HepG2 (cell line): ENCODE measurements around the gene CUL4B. TPM values are rescaled to one million over a fixed set of nuclear protein-coding genes. Genes with fewer than 3 reads are reported as not detected.

Experiments
- ATAC-seq: fragments of 200-7000 bp; cut with Tn5 transposase; 3 replicates; pipeline ENCODE4 v1.9.1; 2020; ENCODE audit warnings: mild to moderate bottlenecking, moderate library complexity
- BruUV-seq: library from RNA; stranded (reverse); fragments of 400-500 nt; replicated peaks from 2 replicates; lab custom pipeline; 2021; lab: Mats Ljungman, UMichigan
- CTCF ChIA-PET: fragments of 300-600 bp; formaldehyde crosslinking; extraction: SDS; loops from one replicate; lab custom pipeline; 2021; ENCODE audit warnings: low total read pairs, inconsistent platforms, low intra/inter-chr PET ratio; lab: Yijun Ruan, JAX
- POLR2A ChIA-PET: fragments of 350-600 bp; sonication (Branson Sonifier 250); formaldehyde crosslinking; loops from one replicate; lab custom pipeline; 2020; ENCODE audit warnings: antibody characterized with exemption, inconsistent platforms; lab: Yijun Ruan, JAX
- DNase-seq: peaks from one replicate; pipeline ENCODE4 v3.0.0-alpha.2; 2015; ENCODE audit warnings: low spot score
- FAIRE-seq: peaks from 3 replicates; lab custom pipeline; 2011; peaks lifted over from hg19 to GRCh38; lab: Jason Lieb, UNC
- H2AFZ ChIP-seq: one replicate; pipeline ENCODE4 v1.6.1; 2011; ENCODE audit warnings: low read length, inconsistent platforms
- H3K27ac ChIP-seq: fragments of 300-600 bp; 3 replicates; pipeline ENCODE4 v1.8.0; 2011; ENCODE audit warnings: mixed run types, mild to moderate bottlenecking, mixed read lengths, low read length, inconsistent platforms; ENCODE audit not compliant: insufficient read depth; ENCODE audit errors: extremely low read length
- H3K27me3 ChIP-seq, 2 experiments: fragments of 200-600 bp in 1 of 2; 2 replicates in 1 of 2; 3 replicates in 1 of 2; pipeline versions ENCODE4 v1.6.0 to v1.8.0; 2011; ENCODE audit warnings: low read length in 2 of 2, mild to moderate bottlenecking in 2 of 2, moderate library complexity in 2 of 2, inconsistent platforms in 1 of 2; ENCODE audit not compliant: insufficient read depth in 2 of 2, control insufficient read depth in 1 of 2
- H3K36me3 ChIP-seq, 2 experiments: fragments of 200-600 bp in 1 of 2; replicated peaks in 1 of 2; 2 replicates in 1 of 2; 3 replicates in 1 of 2; pipeline versions ENCODE4 v1.5.1 to v1.8.0; 2011; ENCODE audit warnings: low read length in 2 of 2, inconsistent platforms in 1 of 2; ENCODE audit not compliant: insufficient read depth in 2 of 2, control insufficient read depth in 1 of 2
- H3K4me1 ChIP-seq: 2 replicates; pipeline ENCODE4 v1.5.1; 2012; ENCODE audit warnings: low read length, inconsistent platforms; ENCODE audit not compliant: insufficient read depth
- H3K4me2 ChIP-seq: 2 replicates; pipeline ENCODE4 v1.6.0; 2011; ENCODE audit warnings: low read depth, low read length, inconsistent platforms
- H3K4me3 ChIP-seq, 3 experiments: fragments of 200-600 bp in 1 of 3; sonication (generic), shearing (Covaris generic) in 1 of 3; replicated peaks in 1 of 3; 2 replicates each; pipeline ENCODE4 v1.5.1; 2011 to 2016; ENCODE audit warnings: low read length in 3 of 3, inconsistent platforms in 2 of 3, low read depth in 2 of 3, mild to moderate bottlenecking in 2 of 3, control low read depth in 1 of 3, mixed read lengths in 1 of 3; ENCODE audit not compliant: insufficient read depth in 1 of 3
- H3K79me2 ChIP-seq: one replicate; pipeline ENCODE4 v1.6.1; 2011; ENCODE audit warnings: low read length, inconsistent platforms; ENCODE audit not compliant: insufficient read depth
- H3K9ac ChIP-seq: 2 replicates; pipeline ENCODE4 v1.6.0; 2011; ENCODE audit warnings: mild to moderate bottlenecking, low read depth, low read length, inconsistent platforms; ENCODE audit not compliant: insufficient read depth
- H3K9me3 ChIP-seq: 2 replicates; pipeline ENCODE4 v1.5.1; 2012; ENCODE audit warnings: mild to moderate bottlenecking, low read length
- H4K20me1 ChIP-seq: 2 replicates; pipeline ENCODE4 v1.6.0; 2011; ENCODE audit warnings: inconsistent platforms, mild to moderate bottlenecking, low read length, moderate library complexity; ENCODE audit not compliant: insufficient read depth
- ASH2L ChIP-seq: fragments of 300-600, 200-600 bp; sonication (generic); IDR thresholded peaks from 2 replicates; pipeline ENCODE4 v1.7.0; 2017; ENCODE audit warnings: low read depth, mild to moderate bottlenecking, moderate library complexity, mixed read lengths, low read length; ENCODE audit not compliant: insufficient read length
- ATF7-NPFF ChIP-seq: sonication (generic); formaldehyde crosslinking; IDR thresholded peaks from 2 replicates; pipeline ENCODE4 v1.8.1; 2023; ENCODE audit warnings: mild to moderate bottlenecking, low read depth, missing genetic modification reagents, moderate library complexity
- CTCF ChIP-seq: sonication (generic); formaldehyde crosslinking; IDR thresholded peaks from 2 replicates; pipeline ENCODE4 v1.5.0; 2020; ENCODE audit warnings: mild to moderate bottlenecking, missing genetic modification reagents, moderate library complexity
- SALL1 ChIP-seq: sonication (generic); formaldehyde crosslinking; IDR thresholded peaks from 2 replicates; pipeline ENCODE4 v1.8.0; 2022; ENCODE audit warnings: mild to moderate bottlenecking, missing genetic modification reagents
- SMC3 ChIP-seq: IDR thresholded peaks from 2 replicates; pipeline ENCODE4 v1.6.1; 2011; ENCODE audit warnings: low read length, improper control_type of control experiment
- STAG1 ChIP-seq: sonication (generic); formaldehyde crosslinking; IDR thresholded peaks from 2 replicates; pipeline ENCODE4 v1.4.0; 2020; ENCODE audit warnings: missing genetic modification reagents
- TEAD2 ChIP-seq: sonication (generic); formaldehyde crosslinking; IDR thresholded peaks from 2 replicates; pipeline ENCODE4 v1.9.0; 2021; ENCODE audit warnings: missing genetic modification reagents
- ZEB1 ChIP-seq: IDR thresholded peaks from 2 replicates; pipeline ENCODE4 v1.6.1; 2012; ENCODE audit warnings: mild to moderate bottlenecking, low read depth, inconsistent platforms; ENCODE audit not compliant: insufficient replicate concordance
- ZFYVE20 ChIP-seq: sonication (generic); formaldehyde crosslinking; IDR thresholded peaks from 2 replicates; pipeline ENCODE4 v1.8.0; 2023; ENCODE audit warnings: low read depth, mild to moderate bottlenecking, moderate library complexity, missing genetic modification reagents, borderline replicate concordance
- ZNF24 ChIP-seq: fragments of 450-650 bp; IDR thresholded peaks from 2 replicates; pipeline ENCODE4 v1.6.1; 2017; ENCODE audit warnings: antibody characterized with exemption, mild to moderate bottlenecking
- ZNF354B ChIP-seq: sonication (generic); formaldehyde crosslinking; IDR thresholded peaks from 2 replicates; pipeline ENCODE4 v1.8.0; 2022; ENCODE audit warnings: mild to moderate bottlenecking, missing genetic modification reagents
- ZNF577 ChIP-seq: sonication (generic); formaldehyde crosslinking; IDR thresholded peaks from 2 replicates; pipeline ENCODE4 v1.4.0; 2020; ENCODE audit warnings: mild to moderate bottlenecking, low read depth, missing genetic modification reagents, borderline replicate concordance
- ZNF713 ChIP-seq: sonication (generic); formaldehyde crosslinking; IDR thresholded peaks from 2 replicates; pipeline ENCODE4 v1.4.0; 2020; ENCODE audit warnings: mild to moderate bottlenecking, missing genetic modification reagents
- WGBS: methylation state at CpG from one replicate; pipeline ENCODE4 v1.1.6; 2017; ENCODE audit warnings: low lambda C conversion rate; 5-methylcytosine and 5-hydroxymethylcytosine counted together
- in situ Hi-C: cut with HindIII; loops from 2 replicates; pipeline ENCODE4 v1.10.0; 2017; ENCODE audit warnings: low pct_unique_long_range_greater_than_20kb; ENCODE audit not compliant: extremely low pct_ligation_motif_present
- intact Hi-C: fragments of 100-400 bp; cut with micrococcal nuclease; formaldehyde crosslinking; loops from one replicate; pipeline ENCODE4 v1.10.0; 2022; ENCODE audit not compliant: unreplicated experiment
- polyA plus RNA-seq, 8 experiments: library from polyadenylated mRNA; depleted of rRNA in 3 of 8; stranded (reverse) in 7 of 8; unstranded in 1 of 8; fragments of >200 nt; fragmentation: Illumina TruSeq in 4 of 8; extraction: Trizol in 4 of 8; gene quantifications; 2 replicates each; pipeline versions ENCODE4 v1.2.1 to v1.2.3, GENCODE V29; 2011 to 2016; ENCODE audit warnings: low read depth in 4 of 8, missing spikeins in 1 of 8, mixed read lengths in 1 of 8; ENCODE audit not compliant: insufficient read depth in 1 of 8
- total RNA-seq, 5 experiments: library from RNA; depleted of rRNA; stranded (reverse); fragments of >200 nt; fragmentation: Illumina TruSeq; extraction: Trizol; gene quantifications; 2 replicates each; pipeline ENCODE4 v1.2.3, GENCODE V29; 2016; ENCODE audit warnings: low read depth in 1 of 5

CUL4B gene
- total and polyA plus RNA-seq, 2 of the 13 experiments (the other 11 are each of a cell fraction or from before 2014, with no cell fraction given): 21.6 to 28.5 TPM

DNA sequence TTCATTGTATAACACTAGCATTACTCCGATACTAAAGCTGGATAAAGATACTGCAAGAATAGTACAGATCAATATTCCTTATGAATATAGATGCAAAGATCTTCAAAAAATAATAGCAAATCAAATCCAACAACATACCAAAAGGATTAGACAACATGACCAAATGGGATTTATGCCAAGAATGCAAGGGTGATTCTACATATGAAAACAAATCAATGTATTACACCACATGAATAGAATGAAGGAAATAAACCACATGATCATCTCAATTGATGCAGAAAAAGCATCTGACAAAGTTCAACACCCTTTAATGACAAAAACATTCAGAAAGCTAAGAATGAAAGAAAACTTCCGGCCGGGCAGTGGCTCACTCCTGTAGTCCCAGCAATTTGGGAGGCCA is 42.8 kb downstream of the CUL4B start:
- in situ Hi-C loops: loop anchor here (10.0 kb wide), 1 partner anchor 147 kb away; no protein-coding TSS in a partner anchor
- Histone ChIP-seq H3K4me3 (no peak overlapping the region), H3K4me2 (no peak overlapping the region), H4K20me1 (no peaks in the 10 kb centered on the region), H3K27me3 (no peaks in the 10 kb centered on the region), H3K9me3 (no peaks in the 10 kb centered on the region), H3K4me1 (peaks cover 21% of the 10 kb centered on the region), H3K27ac (no peak overlapping the region), H3K79me2 (no peaks in the 10 kb centered on the region), H3K9ac (no peak overlapping the region), H2AFZ (no peak overlapping the region), H3K36me3 (no peaks in the 10 kb centered on the region)
- ATAC-seq: no peak
- intact Hi-C loops: loop anchor here (10.0 kb wide), 1 partner anchor 87 kb away; the partner anchor contains the start of gene MCTS1
- no peak for FAIRE-seq
- ChIA-PET CTCF (no interaction called here), POLR2A (no interaction called here)
- no peak for DNase-seq
- no peak for TF ChIP-seq ASH2L
- no TSS peak for BruUV-seq
- WGBS: 97% methylated on average over 3 of the region's 3 CpGs

- no peaks in the 10 kb centered on the region for H3K9me3 ChIP-seq
- H3K36me3 ChIP-seq: no peaks in the 10 kb centered on the region
- no peak overlapping the region for H3K27ac ChIP-seq
- intact Hi-C loops: loop anchor here (5.0 to 10.0 kb wide), 2 partner anchors 48 to 91 kb away; partner anchors contain the start of genes CUL4B and MCTS1
- no peak overlapping the region for H2AFZ ChIP-seq
- H3K4me1 ChIP-seq: peaks cover 37% of the 10 kb centered on the region
- peak; percentile 86 for ATAC-seq
- TF ChIP-seq ZFYVE20 (CRISPR knock-in tag) (no peak), CTCF (peak; percentile 60), STAG1 (CRISPR knock-in tag) (peak; percentile 61), ZNF354B (no peak), ZNF577 (no peak), SALL1 (CRISPR knock-in tag) (no peak), ZNF24 (0 out of 2 replicates have a peak, but pooled peaks have one; percentile 34), ZEB1 (no peak), TEAD2 (CRISPR knock-in tag) (no peak), ATF7-NPFF (CRISPR knock-in tag) (no peak), ZNF713 (CRISPR knock-in tag) (no peak), SMC3 (peak; percentile 51)
- DNase-seq: peak; percentile 32
- peak; percentile 40 for FAIRE-seq
- no TSS peak for BruUV-seq
- 8% methylated on average over 1 of the region's 1 CpG for WGBS
- ChIA-PET POLR2A (no interaction called here), CTCF (no interaction called here)
- no peaks in the 10 kb centered on the region for H3K79me2 ChIP-seq
- H3K27me3 ChIP-seq: no peaks in the 10 kb centered on the region
- H4K20me1 ChIP-seq: no peaks in the 10 kb centered on the region
- in situ Hi-C loops: loop anchor here (10.0 kb wide), 1 partner anchor 151 kb away; no protein-coding TSS in a partner anchor
- no peak overlapping the region for H3K9ac ChIP-seq
- H3K4me2 ChIP-seq: no peak overlapping the region
- H3K4me3 ChIP-seq: no peak overlapping the region
Observed at GRCh38 chrX:120514236-120514635, 46.5 kb downstream of the CUL4B start.
